ENCODE data around the gene C10orf120.

The C10orf120 gene

DNA sequence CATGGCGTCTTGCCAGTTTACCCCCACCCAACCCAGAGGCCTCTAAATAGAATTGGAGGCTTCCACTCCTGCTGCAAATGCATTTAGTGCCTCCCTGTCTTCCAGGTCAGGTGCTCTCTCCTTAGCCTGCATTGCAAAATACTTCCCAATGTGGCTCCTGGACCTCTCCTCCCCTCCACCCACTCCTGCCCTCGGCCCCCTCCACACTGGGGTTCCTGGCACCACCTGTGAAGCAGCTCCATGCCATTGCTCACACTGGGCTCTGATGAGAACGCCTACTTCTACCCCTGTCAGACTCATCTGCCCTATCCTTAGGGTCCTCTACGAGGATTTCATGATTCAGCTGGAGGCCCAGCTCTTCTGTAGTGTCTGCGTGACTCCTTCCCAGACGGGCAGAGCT is 37.4 kb downstream of the C10orf120 start:
- TF ChIP-seq, protein P1, sequence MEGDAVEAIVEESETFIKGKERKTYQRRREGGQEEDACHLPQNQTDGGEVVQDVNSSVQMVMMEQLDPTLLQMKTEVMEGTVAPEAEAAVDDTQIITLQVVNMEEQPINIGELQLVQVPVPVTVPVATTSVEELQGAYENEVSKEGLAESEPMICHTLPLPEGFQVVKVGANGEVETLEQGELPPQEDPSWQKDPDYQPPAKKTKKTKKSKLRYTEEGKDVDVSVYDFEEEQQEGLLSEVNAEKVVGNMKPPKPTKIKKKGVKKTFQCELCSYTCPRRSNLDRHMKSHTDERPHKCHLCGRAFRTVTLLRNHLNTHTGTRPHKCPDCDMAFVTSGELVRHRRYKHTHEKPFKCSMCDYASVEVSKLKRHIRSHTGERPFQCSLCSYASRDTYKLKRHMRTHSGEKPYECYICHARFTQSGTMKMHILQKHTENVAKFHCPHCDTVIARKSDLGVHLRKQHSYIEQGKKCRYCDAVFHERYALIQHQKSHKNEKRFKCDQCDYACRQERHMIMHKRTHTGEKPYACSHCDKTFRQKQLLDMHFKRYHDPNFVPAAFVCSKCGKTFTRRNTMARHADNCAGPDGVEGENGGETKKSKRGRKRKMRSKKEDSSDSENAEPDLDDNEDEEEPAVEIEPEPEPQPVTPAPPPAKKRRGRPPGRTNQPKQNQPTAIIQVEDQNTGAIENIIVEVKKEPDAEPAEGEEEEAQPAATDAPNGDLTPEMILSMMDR (IDR thresholded peaks at IDR 0.05; ENCODE audit: low read depth, low read length): no peak
- in situ Hi-C loops (cut with HindIII; ENCODE audit: low sequenced_read_pairs): no loop called here
- no peak for DNase-seq (ENCODE audit: low read depth, low spot score)
- H3K4me3 ChIP-seq (ENCODE audit: low read depth, low read length): no peak overlapping the region

DNA sequence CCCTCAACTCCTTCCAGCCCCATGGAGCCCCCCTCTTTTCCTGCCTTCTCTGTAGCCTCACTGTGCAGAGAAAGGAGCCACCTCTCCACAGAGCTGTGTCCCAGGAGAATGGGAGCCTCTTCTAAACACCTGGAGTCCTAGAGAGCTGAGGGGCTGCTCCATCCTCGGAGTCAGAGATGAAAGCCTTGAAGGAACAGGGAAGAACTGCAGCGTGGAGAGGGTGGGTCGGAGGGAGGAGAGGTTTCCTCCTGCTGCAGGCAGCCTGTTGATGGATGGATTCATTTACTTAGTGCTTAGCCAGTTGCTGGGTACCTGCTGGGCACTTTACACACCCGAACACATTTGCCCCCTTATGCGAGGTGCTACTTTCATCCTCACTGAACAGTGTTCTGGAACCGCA is 39.0 kb downstream of the C10orf120 start:
- TF ChIP-seq, protein P1 (IDR thresholded peaks at IDR 0.05; ENCODE audit: low read depth, low read length): no peak
- no peak overlapping the region for H3K4me3 ChIP-seq (ENCODE audit: low read depth, low read length)
- no peak for DNase-seq (ENCODE audit: low read depth, low spot score)
- in situ Hi-C loops (cut with HindIII; ENCODE audit: low sequenced_read_pairs): no loop called here

DNA sequence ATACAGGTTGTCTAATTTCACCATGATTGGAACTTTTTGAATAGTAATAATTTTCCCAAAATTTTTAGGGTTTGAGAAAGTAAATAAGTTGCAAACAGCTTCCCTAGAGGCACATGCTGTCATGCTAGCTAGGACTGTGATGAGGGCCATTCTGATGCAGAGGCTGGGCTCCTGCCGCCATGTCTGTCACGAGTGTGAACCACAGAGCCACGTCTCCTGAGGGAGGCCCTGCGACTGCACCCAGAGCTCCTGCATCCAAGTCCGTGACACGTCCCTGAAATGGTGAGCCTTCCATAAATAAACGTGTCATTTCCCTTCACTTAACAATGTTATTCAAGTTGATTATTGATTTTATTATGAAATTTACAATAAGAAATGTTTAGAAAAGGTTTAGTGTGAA is 40.0 kb downstream of the C10orf120 start:
- DNase-seq (ENCODE audit: low read depth, low spot score): no peak
- TF ChIP-seq, protein P1 (IDR thresholded peaks at IDR 0.05; ENCODE audit: low read depth, low read length): no peak
- no peak overlapping the region for H3K4me3 ChIP-seq (ENCODE audit: low read depth, low read length)
- in situ Hi-C loops (cut with HindIII; ENCODE audit: low sequenced_read_pairs): no loop called here

DNA sequence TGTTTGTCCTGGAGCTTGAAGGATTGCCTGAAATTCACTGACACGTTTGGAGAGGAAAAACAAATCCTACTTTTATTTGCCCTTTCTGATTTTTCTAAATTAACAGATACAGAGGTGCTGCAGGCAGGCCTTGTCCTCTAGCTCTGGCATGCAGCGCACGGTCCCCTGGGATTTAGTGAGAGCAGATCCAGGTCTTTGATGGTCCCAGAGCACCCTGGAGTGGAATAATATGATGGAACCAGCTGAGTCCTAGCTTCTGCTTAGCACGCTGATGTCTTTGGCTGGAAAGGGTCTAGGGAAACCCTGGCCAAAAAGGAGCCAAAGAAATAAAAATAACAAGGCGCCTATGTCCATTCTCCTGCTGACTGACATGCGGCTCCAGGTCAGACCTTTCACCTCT is 40.5 kb downstream of the C10orf120 start:
- in situ Hi-C loops (cut with HindIII; ENCODE audit: low sequenced_read_pairs): no loop called here
- DNase-seq (ENCODE audit: low read depth, low spot score): no peak
- H3K4me3 ChIP-seq (ENCODE audit: low read depth, low read length): no peak overlapping the region
- TF ChIP-seq, protein P1 (IDR thresholded peaks at IDR 0.05; ENCODE audit: low read depth, low read length): no peak

DNA sequence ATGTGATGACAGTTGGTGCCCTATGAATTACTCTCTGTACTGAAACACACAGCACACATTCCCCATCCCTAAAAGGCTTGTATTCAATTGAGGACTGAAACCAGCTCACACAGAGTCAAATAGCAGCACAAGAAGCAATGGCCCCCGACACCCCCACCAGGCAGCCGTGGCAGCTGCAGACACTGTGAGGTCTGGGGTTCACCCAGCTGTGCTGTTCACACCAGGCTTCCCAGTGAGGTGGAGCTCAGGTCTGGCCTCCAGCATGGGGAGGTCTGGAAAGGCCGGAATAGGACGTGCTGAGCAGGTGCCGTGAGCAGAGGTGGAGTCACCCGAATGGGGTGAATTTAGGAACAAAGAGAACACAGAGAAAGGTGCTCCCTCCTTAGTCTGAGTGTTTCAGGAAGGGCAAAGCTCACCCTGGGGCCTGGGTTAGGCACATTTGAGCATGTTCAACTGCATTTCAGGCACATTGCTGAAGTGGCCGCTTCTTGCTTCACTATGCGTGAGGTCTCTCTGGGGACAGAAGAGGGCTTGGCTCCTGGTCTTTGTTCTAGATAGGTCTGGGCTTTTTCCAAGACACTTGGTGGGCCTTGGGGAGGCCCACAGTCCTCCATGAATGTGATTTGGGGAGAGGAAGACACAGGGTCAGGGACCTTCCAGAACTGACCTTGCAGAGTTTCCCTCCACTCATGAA is 41.1 kb downstream of the C10orf120 start:
- no peak overlapping the region for H3K4me3 ChIP-seq (ENCODE audit: low read depth, low read length)
- TF ChIP-seq, protein P1 (IDR thresholded peaks at IDR 0.05; ENCODE audit: low read depth, low read length): no peak
- no peak for DNase-seq (ENCODE audit: low read depth, low spot score)
- in situ Hi-C loops (cut with HindIII; ENCODE audit: low sequenced_read_pairs): no loop called here

DNA sequence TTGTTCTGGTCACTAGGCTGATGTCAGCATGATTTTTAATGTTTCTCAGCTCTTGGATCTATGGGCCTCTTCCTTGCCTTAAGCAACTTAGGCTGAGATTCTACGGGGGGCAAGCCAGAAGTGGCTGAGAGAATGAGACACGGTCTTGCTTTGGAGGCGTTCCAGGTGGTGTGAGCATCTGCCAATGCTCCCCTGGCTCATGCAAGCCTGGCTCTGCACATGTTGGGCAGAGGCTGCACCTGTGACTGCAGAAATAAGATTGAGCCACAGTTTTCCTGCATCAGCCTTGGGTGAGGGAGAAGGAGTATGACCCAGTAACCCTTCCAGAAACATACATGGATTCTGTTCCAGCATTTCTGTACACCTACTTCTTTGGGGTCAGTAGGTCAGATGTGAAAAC is 41.9 kb downstream of the C10orf120 start:
- TF ChIP-seq, protein P1 (IDR thresholded peaks at IDR 0.05; ENCODE audit: low read depth, low read length): no peak
- H3K4me3 ChIP-seq (ENCODE audit: low read depth, low read length): no peak overlapping the region
- in situ Hi-C loops (cut with HindIII; ENCODE audit: low sequenced_read_pairs): no loop called here
- no peak for DNase-seq (ENCODE audit: low read depth, low spot score)
